Activated CD4-positive, alpha-beta T cell treated with anti-CD3 and anti-CD28 coated beads, Interleukin-2, amount 50 U/mL, for 16 hours (primary cell): ENCODE data around the gene GSTT2.
A peak's percentile ranks its signal among the peaks of the same experiment; 100 is the strongest.
"Not testable (repeated sequence)": the region's sequence is repeated elsewhere in the genome, so short reads cannot be mapped to it uniquely, and the experiment has no call there.

Source experiments
- DNase-seq: peaks from one replicate; pipeline ENCODE4 v3.0.0-alpha.2; 2020

The GSTT2 gene

DNA sequence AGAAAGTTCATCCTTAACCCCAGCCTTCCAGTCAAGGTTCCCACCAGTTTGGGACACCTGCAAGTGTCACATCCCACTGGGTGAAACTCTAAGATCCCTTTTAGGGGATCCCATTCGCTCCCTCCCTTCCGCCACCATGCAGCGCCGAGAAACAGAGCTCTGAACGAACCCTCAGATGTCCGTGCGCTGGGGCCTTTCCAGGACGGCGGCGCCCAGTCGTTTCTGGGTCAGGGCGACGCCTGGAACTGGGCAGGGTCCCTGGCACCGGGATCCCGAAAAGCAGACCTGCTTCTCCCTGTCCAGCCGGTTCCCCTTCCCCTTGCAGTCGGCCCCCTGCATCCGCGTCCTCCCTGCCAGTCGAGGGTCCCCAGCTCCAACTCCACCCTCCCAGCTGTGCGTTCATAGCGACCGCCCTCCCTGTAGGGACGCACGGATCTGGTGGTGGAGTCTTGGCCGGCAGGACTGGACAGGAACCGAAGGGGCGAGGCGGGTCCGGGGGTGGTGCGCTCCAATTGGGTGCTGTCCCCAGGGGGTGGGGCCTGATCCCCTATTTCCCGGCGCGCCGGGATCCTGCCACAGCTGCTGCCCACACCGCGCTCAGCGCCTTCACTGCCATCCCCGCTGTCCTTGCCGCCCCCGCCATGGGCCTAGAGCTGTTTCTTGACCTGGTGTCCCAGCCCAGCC lies at the start of gene GSTT2:
TSS of gene GSTT2 (plus strand) at position 578 of the 684 bp plus-strand sequence.
- not testable (repeated sequence) for DNase-seq

DNA sequence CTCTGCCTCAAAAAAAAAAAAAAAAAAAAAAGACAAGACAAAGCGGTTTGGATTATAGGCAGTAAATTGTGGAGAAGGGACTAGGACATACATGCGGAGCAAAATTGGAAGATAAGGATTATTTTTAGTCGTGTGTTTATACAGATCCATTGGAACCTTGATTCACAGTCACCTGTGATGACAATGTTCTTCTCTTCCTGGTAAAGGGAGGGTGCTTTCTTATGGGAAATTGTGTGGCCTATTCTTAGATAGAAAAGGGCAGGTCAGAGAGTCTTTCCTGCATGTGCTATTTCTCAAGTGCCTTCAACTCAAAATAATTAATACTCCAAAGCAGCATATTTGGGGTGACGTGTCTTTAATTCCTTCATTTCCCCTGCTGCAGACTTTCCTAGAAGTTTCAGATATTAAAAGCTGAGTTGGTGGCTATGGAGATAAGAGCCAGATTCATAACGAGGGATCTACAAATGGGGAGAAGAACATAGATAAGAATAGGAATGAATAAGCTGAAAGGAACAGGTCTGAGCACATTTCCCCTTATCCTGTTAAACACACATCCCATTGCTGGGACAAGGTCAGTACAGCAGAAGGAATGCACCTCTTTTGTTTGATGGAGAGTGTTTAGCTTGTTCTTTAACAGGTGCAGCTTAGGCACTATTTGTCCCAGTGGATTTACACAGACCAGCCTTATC lies 41.5 kb upstream of the GSTT2 start:
- DNase-seq: no peak

DNA sequence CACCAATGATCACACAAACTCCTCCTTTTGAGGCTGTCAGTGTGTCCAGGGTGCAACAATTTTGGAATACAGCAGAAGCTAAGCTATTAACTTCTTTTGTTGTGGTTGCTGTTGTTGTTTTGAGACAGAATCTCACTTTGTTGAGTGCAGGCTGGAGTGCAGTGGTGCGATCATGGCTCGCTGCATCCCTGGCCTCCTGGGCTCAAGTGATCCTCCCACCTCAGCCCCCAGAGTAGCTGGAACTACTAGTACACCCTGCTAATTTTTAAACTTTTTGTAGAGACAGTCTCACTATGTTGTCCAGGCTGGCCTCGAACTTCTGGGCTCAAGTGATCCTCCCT lies 40.9 kb upstream of the GSTT2 start:
- no peak for DNase-seq

DNA sequence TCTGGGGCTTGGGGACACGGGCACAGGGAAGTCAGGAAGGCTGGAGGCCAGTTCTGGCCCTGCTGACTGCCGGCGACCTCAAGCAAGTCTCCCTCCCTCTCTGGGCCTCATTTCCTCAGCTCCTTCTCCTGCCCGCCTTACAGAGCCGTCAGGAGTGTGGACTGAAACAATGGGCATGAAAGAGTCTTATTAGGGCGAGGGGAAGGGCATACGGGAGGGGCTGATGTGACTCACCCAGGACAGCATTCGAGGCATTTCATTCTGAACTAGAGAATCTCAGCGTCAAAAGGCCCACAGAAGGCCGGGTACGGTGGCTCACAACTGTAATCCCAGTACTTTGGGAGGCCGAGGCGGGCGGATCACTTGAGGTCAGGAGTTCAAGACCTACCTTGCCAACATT lies 39.8 kb upstream of the GSTT2 start:
- not testable (repeated sequence) for DNase-seq

DNA sequence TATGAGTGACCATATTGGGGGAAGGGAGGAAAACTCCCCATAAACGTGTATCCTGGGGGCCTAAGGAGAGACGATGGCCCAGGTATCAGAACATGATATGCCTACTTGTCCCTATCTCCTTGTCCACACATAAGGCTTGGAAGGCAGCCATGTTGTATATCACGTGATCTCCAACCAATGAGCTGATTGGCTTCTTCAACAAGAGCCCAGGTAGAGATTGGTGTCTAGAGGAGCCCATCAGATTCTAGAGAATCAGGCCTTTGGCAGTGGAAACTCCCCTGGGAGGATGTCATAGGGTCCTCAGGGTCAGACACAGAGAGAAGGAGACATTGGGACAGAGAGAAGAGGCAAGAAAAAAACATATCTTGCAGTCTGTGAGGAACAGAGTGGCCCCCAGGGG lies 32.5 kb upstream of the GSTT2 start:
- not testable (repeated sequence) for DNase-seq

DNA sequence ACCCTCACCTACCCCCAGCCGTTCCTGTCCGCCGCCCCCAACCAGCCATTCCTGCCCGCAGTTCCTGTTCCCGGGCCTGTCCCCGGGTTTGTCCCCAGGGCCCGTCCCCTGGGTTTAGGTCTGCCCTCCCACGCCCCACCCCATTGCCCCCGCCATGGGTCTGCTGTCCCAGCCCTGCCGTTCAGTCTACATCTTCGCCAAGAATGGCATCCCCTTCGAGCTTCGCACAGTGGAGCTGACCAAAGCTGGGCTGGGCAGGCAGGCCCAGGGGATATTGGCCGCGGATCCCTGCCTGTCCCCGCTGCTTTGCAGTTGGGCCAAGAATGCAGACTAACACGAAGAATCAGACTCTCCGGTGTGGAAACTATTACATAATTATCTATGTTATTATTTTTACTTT lies 30.2 kb upstream of the GSTT2 start:
- DNase-seq: not testable (repeated sequence)

DNA sequence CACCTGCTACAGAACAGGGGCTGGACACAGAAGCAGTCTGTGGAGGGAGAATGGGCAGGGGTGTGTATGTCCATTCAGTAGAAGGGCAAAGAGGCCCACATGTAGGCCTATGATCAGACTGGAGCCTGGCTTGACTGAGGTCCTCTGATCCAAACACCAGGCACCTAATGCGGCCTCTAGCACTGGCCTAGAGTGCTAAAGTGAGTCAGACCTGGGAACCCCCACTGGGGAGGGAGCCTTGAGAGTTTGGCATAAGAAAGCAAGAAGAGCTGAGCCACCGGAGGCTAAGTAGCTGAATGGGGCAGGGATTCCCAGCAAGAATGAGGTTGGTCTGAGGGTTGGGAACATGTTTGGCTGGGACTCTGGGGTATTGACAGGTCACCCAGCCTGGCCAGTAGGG lies 28.6 kb upstream of the GSTT2 start:
- DNase-seq: not testable (repeated sequence)

DNA sequence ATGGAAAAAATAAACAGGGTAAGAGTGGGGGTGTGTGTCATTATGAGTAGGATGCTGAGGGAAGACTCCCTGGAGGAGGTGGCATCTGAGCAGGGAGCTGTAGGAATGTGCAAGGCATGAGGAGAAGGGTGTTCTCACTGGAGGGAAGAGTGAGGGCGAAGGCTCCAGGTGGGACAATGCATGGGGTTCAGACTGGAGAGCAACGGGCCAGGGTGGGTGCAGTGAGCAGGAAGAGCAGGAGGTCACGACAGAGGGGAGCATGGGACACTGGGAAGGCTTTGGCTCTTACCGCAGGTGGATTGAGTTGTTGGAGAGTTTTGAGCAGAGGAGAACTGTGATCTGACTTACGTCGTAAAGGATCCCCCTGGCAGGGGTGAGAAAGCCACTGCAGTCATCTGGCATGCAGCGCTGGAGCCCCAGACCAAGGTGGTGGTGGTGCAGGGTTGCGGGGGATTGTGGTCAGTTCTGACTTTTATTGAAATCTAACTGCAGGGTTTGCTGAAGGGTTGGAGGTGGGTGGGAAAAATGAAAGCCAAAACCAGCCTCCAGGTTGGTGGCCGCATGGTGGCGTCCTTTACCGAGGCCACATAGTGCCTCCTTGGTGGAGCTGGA lies 27.0 kb upstream of the GSTT2 start:
- not testable (repeated sequence) for DNase-seq

DNA sequence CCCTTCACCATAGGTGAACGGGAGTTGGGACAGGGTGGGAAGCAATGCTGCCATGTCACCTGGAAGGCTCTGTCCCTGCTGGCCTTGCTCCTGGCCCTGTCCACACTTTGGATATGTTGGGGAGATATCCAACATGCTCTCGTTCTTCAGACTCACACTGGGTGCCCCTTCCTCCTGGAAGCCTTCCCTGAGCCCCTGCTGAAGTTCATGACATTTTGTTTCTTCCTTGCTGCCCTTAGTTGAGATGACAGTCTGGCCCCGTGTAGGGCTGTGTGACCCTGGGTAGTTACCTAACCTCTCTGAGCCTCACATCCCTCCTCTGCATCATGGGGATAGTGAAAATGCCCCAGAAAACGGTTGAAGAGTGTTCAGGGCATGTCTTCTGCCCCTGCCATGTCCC lies 26.4 kb upstream of the GSTT2 start:
- DNase-seq: not testable (repeated sequence)

DNA sequence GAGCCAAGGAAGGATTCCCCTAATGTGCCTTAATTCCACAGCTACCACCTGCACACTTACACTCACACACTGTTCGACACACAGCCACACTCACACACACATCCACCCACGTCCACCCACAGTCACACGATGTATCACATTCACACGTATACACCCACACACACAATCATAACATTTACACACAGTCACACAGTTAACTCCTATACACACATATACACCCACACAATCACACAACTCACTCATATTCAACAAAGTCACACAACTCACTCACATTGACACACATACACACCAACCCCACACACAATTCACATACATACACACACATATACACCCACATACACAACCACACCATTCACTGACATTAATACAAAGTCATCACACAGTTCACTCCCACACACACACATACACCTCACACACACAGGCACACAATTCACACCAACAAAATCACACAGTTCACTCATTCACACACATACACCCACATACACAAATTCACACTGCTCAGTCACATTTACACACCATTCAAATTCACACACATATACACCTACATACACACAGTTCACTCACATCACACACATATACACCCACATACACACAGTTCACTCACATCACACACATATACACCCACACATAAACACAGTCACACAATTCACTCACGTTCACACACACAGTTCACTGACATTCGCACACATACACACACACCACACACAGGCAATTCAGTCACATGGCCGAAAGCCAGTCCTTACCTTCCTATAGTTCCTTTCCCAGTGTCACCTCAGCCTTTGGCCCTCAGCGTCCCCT lies 25.5 kb upstream of the GSTT2 start:
- not testable (repeated sequence) for DNase-seq

DNA sequence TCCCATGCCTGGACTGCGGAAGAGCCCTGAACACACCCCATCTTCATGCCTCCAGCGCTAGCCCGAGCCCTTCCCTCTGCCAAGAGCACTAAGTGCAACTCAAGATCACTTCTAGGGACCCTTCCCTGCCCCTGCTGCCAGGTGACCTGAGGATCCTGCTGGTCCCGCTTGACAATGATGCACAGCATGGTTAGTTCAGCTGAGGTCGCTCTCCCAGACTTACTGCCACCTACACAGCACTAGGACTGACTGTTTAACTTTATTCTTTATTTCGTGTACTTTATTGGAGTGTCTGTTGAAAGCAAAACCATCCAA lies 25.0 kb upstream of the GSTT2 start:
- DNase-seq: not testable (repeated sequence)

DNA sequence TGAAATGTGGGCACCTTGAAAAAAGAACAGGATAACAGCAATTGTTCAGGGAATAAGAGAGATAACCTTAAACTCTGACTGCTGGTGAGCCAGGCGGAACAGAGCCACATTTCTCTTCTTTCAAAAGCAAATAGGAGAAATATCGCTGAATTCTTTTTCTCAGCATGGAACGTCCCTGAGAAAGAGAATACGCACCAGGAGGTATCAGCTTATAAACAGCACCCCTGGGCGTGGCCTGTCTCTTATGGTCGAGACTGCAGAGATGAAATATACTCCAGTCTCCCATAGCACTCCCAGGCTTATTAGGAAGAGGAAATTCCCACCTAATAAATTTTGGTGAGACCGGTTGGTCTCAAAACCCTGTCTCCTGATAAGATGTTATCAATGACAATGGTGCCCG lies 24.0 kb upstream of the GSTT2 start:
- DNase-seq: not testable (repeated sequence)

DNA sequence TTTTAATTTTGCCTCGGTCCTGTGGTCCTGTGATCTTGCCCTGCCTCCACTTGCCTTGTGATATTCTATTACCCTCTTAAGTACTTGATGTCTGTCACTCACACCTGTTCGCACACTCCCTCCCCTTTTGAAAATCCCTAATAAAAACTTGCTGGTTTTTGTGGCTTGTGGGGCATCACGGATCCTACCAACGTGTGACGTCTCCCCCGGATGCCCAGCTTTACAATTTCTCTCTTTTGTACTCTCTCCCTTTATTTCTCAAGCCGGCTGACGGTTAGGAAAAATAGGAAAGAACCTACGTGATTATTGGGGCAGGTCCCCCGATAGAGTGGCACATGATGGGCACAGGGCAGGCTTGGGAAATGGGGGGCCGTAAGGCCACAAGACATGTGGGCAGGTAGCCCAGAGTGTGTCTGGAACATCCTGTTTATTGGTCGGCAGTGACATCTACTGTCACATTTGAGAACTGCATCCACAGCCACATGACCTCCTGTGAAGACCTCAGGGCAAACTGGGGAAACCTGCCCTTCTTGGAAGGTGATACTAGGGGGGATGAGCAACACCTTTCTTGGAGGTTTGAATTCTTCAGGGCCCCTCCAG lies 23.5 kb upstream of the GSTT2 start:
- peak; percentile 82 for DNase-seq

DNA sequence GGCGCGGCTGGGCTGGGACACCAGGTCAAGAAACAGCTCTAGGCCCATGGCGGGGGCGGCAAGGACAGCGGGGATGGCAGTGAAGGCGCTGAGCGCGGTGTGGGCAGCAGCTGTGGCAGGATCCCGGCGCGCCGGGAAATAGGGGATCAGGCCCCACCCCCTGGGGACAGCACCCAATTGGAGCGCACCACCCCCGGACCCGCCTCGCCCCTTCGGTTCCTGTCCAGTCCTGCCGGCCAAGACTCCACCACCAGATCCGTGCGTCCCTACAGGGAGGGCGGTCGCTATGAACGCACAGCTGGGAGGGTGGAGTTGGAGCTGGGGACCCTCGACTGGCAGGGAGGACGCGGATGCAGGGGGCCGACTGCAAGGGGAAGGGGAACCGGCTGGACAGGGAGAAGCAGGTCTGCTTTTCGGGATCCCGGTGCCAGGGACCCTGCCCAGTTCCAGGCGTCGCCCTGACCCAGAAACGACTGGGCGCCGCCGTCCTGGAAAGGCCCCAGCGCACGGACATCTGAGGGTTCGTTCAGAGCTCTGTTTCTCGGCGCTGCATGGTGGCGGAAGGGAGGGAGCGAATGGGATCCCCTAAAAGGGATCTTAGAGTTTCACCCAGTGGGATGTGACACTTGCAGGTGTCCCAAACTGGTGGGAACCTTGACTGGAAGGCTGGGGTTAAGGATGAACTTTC lies 18.7 kb upstream of the GSTT2 start, which contains the start of gene GSTT2B:
TSS of gene GSTT2B (minus strand) at position 112 of the 688 bp plus-strand sequence. CDS start at position 48, 64 bp downstream.
- DNase-seq: not testable (repeated sequence)

DNA sequence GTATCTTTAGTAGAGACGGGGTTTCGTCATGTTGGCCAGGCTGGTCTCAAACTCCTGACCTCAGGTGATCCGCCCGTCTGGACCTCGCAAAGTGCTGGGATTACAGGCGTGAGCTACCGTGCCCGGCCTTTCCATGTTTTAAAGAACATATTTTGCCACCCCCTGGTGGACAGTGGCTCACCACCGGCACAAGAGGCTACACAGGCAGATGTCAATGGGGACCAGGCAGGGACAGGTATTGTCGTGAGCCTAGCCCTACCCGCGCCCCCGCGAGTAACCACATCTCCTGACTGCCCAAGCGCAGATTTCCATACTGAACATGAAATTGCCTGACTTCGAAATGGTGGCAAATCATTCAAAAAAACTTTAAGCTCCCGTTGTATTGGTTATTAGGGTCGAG lies 13.8 kb upstream of the GSTT2 start:
- DNase-seq: not testable (repeated sequence)

DNA sequence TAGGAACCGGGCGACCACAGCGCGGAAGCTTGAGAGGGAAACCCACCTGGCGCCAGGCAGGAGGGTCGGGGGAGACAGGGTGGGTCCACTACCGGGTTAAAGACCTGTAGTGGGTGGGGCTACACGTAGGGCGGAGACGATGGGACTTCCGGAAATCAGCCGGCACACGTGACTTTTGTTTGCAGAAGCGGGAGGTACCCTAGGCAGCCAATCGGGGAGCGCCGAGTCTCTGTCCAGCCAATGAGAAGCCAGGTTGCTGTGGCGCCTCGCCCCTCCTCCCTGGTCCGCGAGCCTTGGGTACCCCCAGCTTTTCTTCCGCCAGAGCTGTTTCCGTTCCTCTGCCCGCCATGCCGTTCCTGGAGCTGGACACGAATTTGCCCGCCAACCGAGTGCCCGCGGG lies 13.4 kb upstream of the GSTT2 start, which contains the start of gene DDTL:
TSS of gene DDTL (plus strand) at position 321 of the 400 bp plus-strand sequence. CDS start at position 348, 27 bp downstream.
- DNase-seq: not testable (repeated sequence)

DNA sequence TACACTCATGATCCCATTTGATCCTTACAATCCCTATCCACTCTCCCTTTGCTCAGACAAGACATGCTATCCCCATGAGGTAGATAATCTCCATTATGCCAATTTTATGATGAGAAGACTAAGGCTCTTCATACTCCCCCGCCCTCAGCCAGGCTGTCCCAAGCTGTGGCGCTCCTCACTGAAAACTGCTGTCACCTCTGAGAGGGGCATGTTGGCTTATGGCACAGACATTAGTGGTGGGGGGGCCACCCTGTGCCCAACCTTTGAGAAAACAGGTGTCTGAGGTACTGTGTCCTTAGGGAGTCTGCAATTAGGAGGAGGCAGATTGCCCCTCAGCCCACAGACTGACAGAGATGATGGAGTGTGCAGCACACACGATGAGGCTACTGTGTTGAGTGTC lies 10.9 kb upstream of the GSTT2 start:
- DNase-seq: no peak

DNA sequence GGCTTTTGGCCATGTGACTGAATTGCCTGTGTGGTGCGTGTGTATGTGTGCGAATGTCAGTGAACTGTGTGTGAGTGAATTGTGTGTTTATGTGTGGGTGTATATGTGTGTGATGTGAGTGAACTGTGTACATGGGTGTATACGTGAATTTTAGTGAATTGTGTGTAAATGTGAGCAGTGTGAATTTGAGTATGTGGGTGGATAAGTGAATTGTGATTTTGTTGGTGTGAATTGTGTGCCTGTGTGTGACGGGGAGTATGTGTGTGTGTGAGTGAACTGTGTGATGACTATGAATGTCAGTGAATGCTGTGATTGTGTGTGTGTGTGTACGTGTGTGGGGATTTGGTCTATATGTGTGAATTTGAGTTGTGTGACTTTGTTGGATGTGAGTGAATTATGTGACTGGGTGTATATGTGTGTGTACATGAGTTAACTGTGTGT lies 9.7 kb upstream of the GSTT2 start:
- DNase-seq: no peak

DNA sequence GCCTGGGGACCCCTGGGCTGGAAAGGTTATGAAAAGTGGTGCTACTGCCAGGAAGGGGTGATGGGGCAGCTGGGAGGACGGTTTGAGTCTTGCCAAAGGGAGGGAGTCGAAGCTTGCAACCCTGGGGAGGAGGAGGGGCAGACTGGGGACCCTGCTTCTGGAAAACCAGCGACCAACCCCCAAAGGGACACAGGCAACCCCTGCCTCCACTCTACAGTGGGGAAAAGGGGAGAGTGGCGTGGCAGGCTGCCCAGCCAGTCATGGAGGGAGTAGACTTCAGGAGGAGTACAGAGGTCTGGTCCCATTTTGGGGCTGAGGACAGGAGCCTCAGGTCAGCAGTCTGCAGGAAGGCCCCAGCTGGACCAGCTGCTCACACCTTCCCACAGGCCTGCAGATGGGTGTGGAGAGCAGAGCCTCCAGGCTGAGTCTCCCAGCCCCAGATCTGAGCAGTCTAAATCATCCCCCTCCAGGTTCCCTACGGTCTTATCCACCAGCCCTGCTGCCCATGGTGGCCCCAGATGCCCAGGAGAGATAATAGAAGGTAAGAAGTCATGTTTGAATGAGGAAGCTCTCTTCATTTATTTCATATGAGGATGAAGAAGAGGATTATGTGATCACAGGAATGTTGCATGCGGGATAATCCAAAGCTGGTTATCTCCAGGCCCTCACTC lies 9.0 kb upstream of the GSTT2 start:
- DNase-seq: no peak

DNA sequence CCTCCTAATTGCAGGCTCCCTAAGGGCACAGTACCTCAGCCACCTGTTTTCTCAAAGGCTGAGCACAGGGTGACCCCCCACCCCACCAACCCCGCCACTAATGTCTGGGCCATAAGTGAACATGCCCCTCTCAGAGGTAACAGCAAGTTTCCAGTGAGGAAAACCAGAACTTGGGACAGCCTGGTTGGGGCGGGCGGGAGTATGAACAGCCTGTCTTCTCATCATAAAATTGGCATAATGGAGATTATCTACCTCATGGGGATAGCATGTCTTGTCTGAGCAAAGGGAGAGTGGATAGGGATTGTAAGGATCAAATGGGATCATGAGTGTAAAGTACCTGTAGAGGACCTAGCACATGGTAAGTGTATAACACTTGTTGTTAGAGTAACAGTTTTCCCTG lies 8.0 kb upstream of the GSTT2 start:
- not testable (repeated sequence) for DNase-seq

DNA sequence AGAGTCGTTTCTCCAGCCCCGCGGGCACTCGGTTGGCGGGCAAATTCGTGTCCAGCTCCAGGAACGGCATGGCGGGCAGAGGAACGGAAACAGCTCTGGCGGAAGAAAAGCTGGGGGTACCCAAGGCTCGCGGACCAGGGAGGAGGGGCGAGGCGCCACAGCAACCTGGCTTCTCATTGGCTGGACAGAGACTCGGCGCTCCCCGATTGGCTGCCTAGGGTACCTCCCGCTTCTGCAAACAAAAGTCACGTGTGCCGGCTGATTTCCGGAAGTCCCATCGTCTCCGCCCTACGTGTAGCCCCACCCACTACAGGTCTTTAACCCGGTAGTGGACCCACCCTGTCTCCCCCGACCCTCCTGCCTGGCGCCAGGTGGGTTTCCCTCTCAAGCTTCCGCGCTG lies 5.6 kb upstream of the GSTT2 start, which contains the start of gene DDT:
TSS of gene DDT (minus strand) at position 97 of the 400 bp plus-strand sequence. CDS start at position 70, 27 bp downstream.
- DNase-seq: not testable (repeated sequence)
